Activated T-helper 9 cell treated with anti-CD3 and anti-CD28 coated beads, Interleukin-2, amount 50 U/mL, for 16 hours (primary cell): Measurements from ENCODE around the gene USP51.
"Not testable (repeated sequence)": the region's sequence is repeated elsewhere in the genome, so short reads cannot be mapped to it uniquely, and the experiment has no call there.

Experiments
- DNase-seq: peaks from one replicate; pipeline ENCODE4 v3.0.0-alpha.2; 2020; ENCODE audit warnings: low read depth

Gene USP51

GRCh38 chrX:55489314-55490009, at the start of gene USP51:
USP51 (minus strand) TSS chrX:55489848; CDS start chrX:55488939, 909 bp downstream.
- no peak for DNase-seq

GRCh38 chrX:55524487-55524886, 34.8 kb upstream of the USP51 start:
- no peak for DNase-seq

GRCh38 chrX:55523356-55523755, 33.7 kb upstream of the USP51 start:
- no peak for DNase-seq

GRCh38 chrX:55522596-55523276, 33.1 kb upstream of the USP51 start:
- no peak for DNase-seq

GRCh38 chrX:55521687-55522086, 32.0 kb upstream of the USP51 start:
- no peak for DNase-seq

GRCh38 chrX:55516794-55517481, 27.3 kb upstream of the USP51 start:
- DNase-seq: not testable (repeated sequence)

GRCh38 chrX:55513045-55513737, 23.5 kb upstream of the USP51 start:
- DNase-seq: not testable (repeated sequence)

GRCh38 chrX:55508410-55509152, 18.9 kb upstream of the USP51 start:
- not testable (repeated sequence) for DNase-seq

- DNase-seq: not testable (repeated sequence)
Observed at GRCh38 chrX:55507699-55508098, 18.1 kb upstream of the USP51 start.

- not testable (repeated sequence) for DNase-seq
Observed at GRCh38 chrX:55507010-55507409, 17.4 kb upstream of the USP51 start.

- DNase-seq: no peak
Observed at GRCh38 chrX:55490974-55491373, 1.3 kb upstream of the USP51 start.

GRCh38 chrX:55490121-55490520, 473 bp upstream of the USP51 start:
- no peak for DNase-seq

- DNase-seq: peak; percentile 31
Observed at GRCh38 chrX:55488593-55489313, 895 bp downstream of the USP51 start.

GRCh38 chrX:55488006-55488592, 1.5 kb downstream of the USP51 start:
- no peak for DNase-seq

- no peak for DNase-seq
Observed at GRCh38 chrX:55487143-55487542, 2.5 kb downstream of the USP51 start.

GRCh38 chrX:55486736-55487135, 2.9 kb downstream of the USP51 start:
- DNase-seq: no peak

GRCh38 chrX:55484948-55485347, 4.7 kb downstream of the USP51 start:
- DNase-seq: no peak

GRCh38 chrX:55480390-55481062, 9.1 kb downstream of the USP51 start:
- no peak for DNase-seq

GRCh38 chrX:55479956-55480355, 9.7 kb downstream of the USP51 start:
- not testable (repeated sequence) for DNase-seq

GRCh38 chrX:55465791-55466190, 23.9 kb downstream of the USP51 start:
- not testable (repeated sequence) for DNase-seq
